OCI-LY1 (cell line): ENCODE results near the gene SLC17A9.

ENCODE experiments used
- CTCF ChIP-seq: fragments of 200-600 bp; sonication (generic), shearing (Covaris generic); IDR thresholded peaks from 2 replicates; pipeline ENCODE4 v1.5.1; 2017; ENCODE audit warnings: mild to moderate bottlenecking, antibody characterized with exemption, low read length, moderate library complexity, mixed read lengths
- EZH2 ChIP-seq: fragments of 200-600 bp; sonication (generic), shearing (Covaris generic); IDR thresholded peaks from 2 replicates; pipeline ENCODE4 v1.8.0; 2017; ENCODE audit warnings: borderline replicate concordance, mixed run types, mild to moderate bottlenecking, antibody characterized with exemption, low read length, moderate library complexity, mixed read lengths

- no peak for TF ChIP-seq CTCF
- no peak for TF ChIP-seq EZH2
These were observed 51.0 kb downstream of the SLC17A9 start for GRCh38 chr20:63003546-63003945.
